NCI-H82 treated with DMSO at 0.1 percent for 48 hours (cell line): ENCODE results near the gene ZFAND6.
"Not testable (repeated sequence)": the region's sequence is repeated elsewhere in the genome, so short reads cannot be mapped to it uniquely, and the experiment has no call there.

Experiments
- DNase-seq: peaks from one replicate; lab custom pipeline; 2025; ENCODE audit not compliant: unreplicated experiment; lab: John Stamatoyannopoulos, UW

Gene ZFAND6

GRCh38 chr15:80140909-80141308 is 81.4 kb downstream of the ZFAND6 start:
- DNase-seq, result no peak

- DNase-seq, result no peak
Observed at GRCh38 chr15:80141916-80142598, 82.6 kb downstream of the ZFAND6 start.

GRCh38 chr15:80142646-80143045 is 83.2 kb downstream of the ZFAND6 start:
- no peak for DNase-seq

GRCh38 chr15:80151148-80151547 is 91.7 kb downstream of the ZFAND6 start:
- no peak for DNase-seq

GRCh38 chr15:80151576-80151975 is 92.1 kb downstream of the ZFAND6 start:
- no peak for DNase-seq

- peak; percentile 82 for DNase-seq
Observed at GRCh38 chr15:80152180-80152895, 92.9 kb downstream of the ZFAND6 start.

GRCh38 chr15:80152896-80153876 is 93.7 kb downstream of the ZFAND6 start, which contains the start of gene FAH:
TSS of gene FAH (plus strand) at chr15:80152999. CDS start at chr15:80153055, 56 bp downstream.
- no peak for DNase-seq

GRCh38 chr15:80153900-80154299 is 94.4 kb downstream of the ZFAND6 start:
- no peak for DNase-seq

- no peak for DNase-seq
Observed at GRCh38 chr15:80154336-80154735, 94.9 kb downstream of the ZFAND6 start.

- no peak for DNase-seq
Observed at GRCh38 chr15:80155001-80155377, 95.5 kb downstream of the ZFAND6 start.

- DNase-seq, result not testable (repeated sequence)
Observed at GRCh38 chr15:80155378-80156175, 96.1 kb downstream of the ZFAND6 start.

GRCh38 chr15:80156176-80156720 is 96.8 kb downstream of the ZFAND6 start:
- no peak for DNase-seq

GRCh38 chr15:80157215-80157614 is 97.7 kb downstream of the ZFAND6 start:
- no peak for DNase-seq

- no peak for DNase-seq
Observed at GRCh38 chr15:80159301-80159700, 99.8 kb downstream of the ZFAND6 start.

GRCh38 chr15:80159811-80160569 is 100.5 kb downstream of the ZFAND6 start:
- DNase-seq, result no peak

GRCh38 chr15:80160570-80161156 is 101.2 kb downstream of the ZFAND6 start:
- no peak for DNase-seq

GRCh38 chr15:80161468-80162016 is 102.1 kb downstream of the ZFAND6 start:
- no peak for DNase-seq

GRCh38 chr15:80162059-80162554 is 102.6 kb downstream of the ZFAND6 start:
- no peak for DNase-seq

- no peak for DNase-seq
Observed at GRCh38 chr15:80163217-80163616, 103.7 kb downstream of the ZFAND6 start.
